ENCODE results near the gene ENGASE.

ENGASE gene

DNA sequence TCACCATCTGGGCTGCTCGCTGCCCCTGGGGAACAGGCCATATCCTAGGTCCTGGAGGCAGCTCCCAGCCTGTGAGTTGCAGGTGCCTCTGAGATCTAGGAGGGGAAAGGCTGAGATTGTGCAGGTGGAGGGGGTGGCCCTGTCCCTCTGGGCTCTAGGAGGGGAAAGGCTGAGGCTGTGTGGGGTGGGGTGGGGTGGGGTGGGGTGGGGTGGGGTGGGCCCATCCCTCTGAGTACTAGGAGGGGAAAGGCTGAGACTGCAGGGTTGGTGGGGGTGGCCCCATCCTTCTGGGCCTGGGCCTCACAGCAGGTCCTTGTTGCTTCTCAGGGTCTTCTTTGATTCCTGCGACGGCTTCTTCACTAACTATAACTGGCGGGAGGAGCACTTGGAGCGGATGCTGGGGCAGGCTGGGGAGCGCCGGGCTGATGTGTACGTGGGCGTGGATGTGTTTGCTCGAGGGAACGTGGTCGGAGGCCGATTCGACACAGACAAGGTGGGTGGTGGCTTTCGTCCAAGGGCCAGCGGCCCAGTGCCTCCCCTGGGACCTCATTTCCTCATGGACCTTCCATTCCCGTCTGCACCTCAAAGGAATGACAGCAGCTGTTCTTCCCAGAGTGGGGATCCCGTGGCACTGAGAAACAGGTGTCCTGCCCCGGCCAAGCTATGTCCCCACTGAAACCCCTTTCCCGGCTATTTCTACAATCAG is 7.1 kb downstream of the ENGASE start:
- Histone ChIP-seq H2AK5ac (ENCODE audit: low read depth, low read length) (peak overlapping the region; percentile 81), H3K27me3 (ENCODE audit: control insufficient read depth in 3 of 3, insufficient read depth in 3 of 3, low read depth in 1 of 3, low read length in 3 of 3) (no peaks in the 10 kb centered on the region), H3K79me1 (ENCODE audit: low read depth, low read length) (peaks cover 8% of the 10 kb centered on the region), H3K9ac (ENCODE audit: low read depth, low read length, poor library complexity) (no peak overlapping the region), H2BK12ac (ENCODE audit: low read length) (no peak overlapping the region), H3K36me3 (replicated peaks in 1 of 2; ENCODE audit: control insufficient read depth in 2 of 2, insufficient read depth in 2 of 2, low read length in 2 of 2) (peaks cover 48 to 52% of the 10 kb centered on the region in 2 donors), H2BK15ac (ENCODE audit: low read length) (no peak overlapping the region), H3K9me3 (replicated peaks in 1 of 2; ENCODE audit: control insufficient read depth in 2 of 2, insufficient read depth in 1 of 2, low read depth in 1 of 2, low read length in 2 of 2) (peaks cover 0 to 8% of the 10 kb centered on the region in 2 donors), H3K18ac (ENCODE audit: low read length) (no peak overlapping the region), H2AFZ (ENCODE audit: low read length) (no peak overlapping the region), H4K91ac (ENCODE audit: low read depth, low read length, poor library complexity) (no peak overlapping the region), H2BK5ac (ENCODE audit: low read length) (no peak overlapping the region), H3K23ac (ENCODE audit: low read depth, low read length, poor library complexity) (no peak overlapping the region), H3K4me2 (ENCODE audit: insufficient read depth, low read length, poor library complexity, severe bottlenecking) (no peak overlapping the region), H4K8ac (ENCODE audit: low read depth, low read length) (no peak overlapping the region), H3K4ac (ENCODE audit: low read length) (no peak overlapping the region), H3K4me3 (ENCODE audit: low read length in 2 of 2) (no peak overlapping the region), H2BK120ac (ENCODE audit: low read depth, low read length) (no peak overlapping the region), H3K27ac (replicated peaks; ENCODE audit: low read length) (no peak overlapping the region), H3K14ac (ENCODE audit: low read length) (no peak overlapping the region), H3K4me1 (ENCODE audit: control insufficient read depth in 2 of 2, insufficient read depth in 1 of 2, low read depth in 1 of 2, low read length in 2 of 2) (no peaks in the 10 kb centered on the region)
- WGBS, 2 donors (ENCODE audit: extremely low coverage in 2 of 2, insufficient read length in 2 of 2, insufficient replicate concordance in 1 of 2) = no CpG with 5 or more reads among the region's 20 CpGs
- no peak for DNase-seq (ENCODE audit: low spot score)

DNA sequence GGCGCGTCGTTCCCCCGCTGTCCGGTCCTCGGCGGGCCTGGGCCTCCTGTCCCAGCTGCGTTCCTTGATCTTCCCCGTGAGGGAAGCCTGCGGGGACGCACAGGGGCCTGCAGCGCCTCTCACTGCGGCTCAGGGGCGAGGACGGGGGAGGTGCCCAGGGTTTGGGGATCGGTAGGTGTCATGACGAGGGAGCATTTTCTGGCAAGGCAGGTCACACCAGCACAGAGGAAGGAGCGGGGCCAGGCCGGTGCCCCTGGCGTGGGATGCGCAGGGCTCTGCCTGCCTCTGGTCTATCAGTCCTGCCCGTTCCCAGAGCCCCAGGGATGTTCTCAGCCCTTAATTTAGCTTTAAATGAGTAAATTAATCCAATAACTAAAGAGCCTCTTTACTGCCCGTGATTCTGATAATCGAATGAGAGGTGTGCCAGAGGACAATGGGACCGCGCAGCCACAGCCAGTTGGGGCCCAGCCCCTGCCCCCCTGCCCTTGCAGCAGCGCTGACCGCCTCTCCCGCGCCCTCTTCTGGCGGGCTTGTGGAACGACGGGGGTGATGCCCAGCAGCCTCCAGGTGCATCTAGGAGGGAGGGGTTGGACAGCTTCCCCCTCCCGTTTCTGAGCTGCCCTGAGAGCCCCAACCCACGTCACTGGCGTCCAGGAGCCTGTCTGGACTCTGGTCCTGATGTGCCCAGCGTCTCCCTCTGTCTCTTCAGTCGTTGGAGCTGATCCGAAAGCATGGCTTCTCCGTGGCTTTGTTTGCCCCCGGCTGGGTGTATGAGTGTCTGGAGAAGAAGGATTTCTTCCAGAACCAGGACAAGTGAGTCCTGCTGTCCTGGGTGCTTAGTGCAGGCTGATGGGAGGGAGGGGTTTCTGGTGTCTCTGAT is 7.9 kb downstream of the ENGASE start:
- Histone ChIP-seq H3K4me1 (ENCODE audit: control insufficient read depth in 2 of 2, insufficient read depth in 1 of 2, low read depth in 1 of 2, low read length in 2 of 2) (no peaks in the 10 kb centered on the region), H3K79me1 (ENCODE audit: low read depth, low read length) (peaks cover 8% of the 10 kb centered on the region), H3K18ac (ENCODE audit: low read length) (peak overlapping the region; percentile 64), H3K4me2 (ENCODE audit: insufficient read depth, low read length, poor library complexity, severe bottlenecking) (no peak overlapping the region), H3K4me3 (ENCODE audit: low read length in 2 of 2) (no peak overlapping the region), H4K91ac (ENCODE audit: low read depth, low read length, poor library complexity) (no peak overlapping the region), H3K23ac (ENCODE audit: low read depth, low read length, poor library complexity) (no peak overlapping the region), H2BK15ac (ENCODE audit: low read length) (no peak overlapping the region), H2AFZ (ENCODE audit: low read length) (no peak overlapping the region), H2AK5ac (ENCODE audit: low read depth, low read length) (peak overlapping the region; percentile 74), H3K9me3 (replicated peaks in 1 of 2; ENCODE audit: control insufficient read depth in 2 of 2, insufficient read depth in 1 of 2, low read depth in 1 of 2, low read length in 2 of 2) (peaks cover 0 to 8% of the 10 kb centered on the region in 2 donors), H3K4ac (ENCODE audit: low read length) (no peak overlapping the region), H3K9ac (ENCODE audit: low read depth, low read length, poor library complexity) (no peak overlapping the region), H3K27ac (replicated peaks; ENCODE audit: low read length) (no peak overlapping the region), H2BK12ac (ENCODE audit: low read length) (no peak overlapping the region), H3K27me3 (ENCODE audit: control insufficient read depth in 3 of 3, insufficient read depth in 3 of 3, low read depth in 1 of 3, low read length in 3 of 3) (no peaks in the 10 kb centered on the region), H3K36me3 (replicated peaks in 1 of 2; ENCODE audit: control insufficient read depth in 2 of 2, insufficient read depth in 2 of 2, low read length in 2 of 2) (peaks cover 48 to 52% of the 10 kb centered on the region in 2 donors), H3K14ac (ENCODE audit: low read length) (no peak overlapping the region), H2BK120ac (ENCODE audit: low read depth, low read length) (peak overlapping the region; percentile 31), H2BK5ac (ENCODE audit: low read length) (peak overlapping the region; percentile 75), H4K8ac (ENCODE audit: low read depth, low read length) (no peak overlapping the region)
- peak; percentile 48 for DNase-seq (ENCODE audit: low spot score)
- WGBS, 2 donors (ENCODE audit: extremely low coverage in 2 of 2, insufficient read length in 2 of 2, insufficient replicate concordance in 1 of 2) = no CpG with 5 or more reads among the region's 41 CpGs

DNA sequence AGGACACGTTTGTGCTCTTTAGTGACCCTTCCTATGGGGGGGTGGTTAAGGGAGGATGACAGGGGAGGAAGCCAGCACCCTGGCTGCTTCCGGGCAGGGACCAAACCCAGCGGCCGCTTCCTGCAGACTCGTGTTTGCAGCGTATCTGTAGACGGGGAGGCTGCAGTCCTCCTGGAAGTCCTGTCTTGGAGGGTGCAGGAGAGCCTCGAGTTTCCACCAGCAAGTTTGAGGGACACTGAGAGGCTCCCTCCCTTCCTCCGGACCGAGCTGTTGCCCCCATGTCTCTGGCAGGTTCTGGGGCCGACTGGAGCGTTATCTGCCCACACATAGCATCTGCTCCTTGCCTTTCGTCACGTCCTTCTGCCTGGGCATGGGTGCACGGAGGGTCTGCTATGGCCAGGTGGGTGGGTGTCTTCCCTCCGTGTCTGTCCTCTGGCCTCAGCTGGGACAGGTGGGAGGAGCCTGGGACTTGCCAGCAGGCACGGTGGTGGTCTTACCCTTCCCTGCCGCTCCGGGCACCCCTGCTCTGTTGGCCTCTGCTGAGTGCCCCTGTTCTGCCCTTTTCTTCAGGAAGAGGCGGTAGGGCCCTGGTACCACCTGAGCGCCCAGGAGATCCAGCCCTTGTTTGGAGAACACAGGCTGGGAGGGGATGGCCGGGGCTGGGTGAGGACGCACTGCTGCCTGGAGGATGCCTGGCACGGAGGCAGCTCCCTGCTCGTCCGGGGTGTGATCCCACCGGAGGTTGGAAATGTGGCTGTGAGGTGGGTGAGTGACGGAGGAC is 8.8 kb downstream of the ENGASE start:
- no CpG with 5 or more reads among the region's 28 CpGs for WGBS, 2 donors (ENCODE audit: extremely low coverage in 2 of 2, insufficient read length in 2 of 2, insufficient replicate concordance in 1 of 2)

More for the DNA sequence above, 8.8 kb downstream of the ENGASE start:
- no peaks in the 10 kb centered on the region for H3K4me1 ChIP-seq (ENCODE audit: control insufficient read depth in 2 of 2, insufficient read depth in 1 of 2, low read depth in 1 of 2, low read length in 2 of 2)
- H3K27ac ChIP-seq (replicated peaks; ENCODE audit: low read length) = no peak overlapping the region
- H2BK15ac ChIP-seq (ENCODE audit: low read length) = no peak overlapping the region
- H3K9me3 ChIP-seq (replicated peaks in 1 of 2; ENCODE audit: control insufficient read depth in 2 of 2, insufficient read depth in 1 of 2, low read depth in 1 of 2, low read length in 2 of 2) = peaks cover 0 to 8% of the 10 kb centered on the region in 2 donors
- H3K18ac ChIP-seq (ENCODE audit: low read length) = peak overlapping the region; percentile 64
- H2BK5ac ChIP-seq (ENCODE audit: low read length) = peak overlapping the region; percentile 75
- no peak overlapping the region for H3K23ac ChIP-seq (ENCODE audit: low read depth, low read length, poor library complexity)
- H2BK120ac ChIP-seq (ENCODE audit: low read depth, low read length) = peak overlapping the region; percentile 31
- H3K79me1 ChIP-seq (ENCODE audit: low read depth, low read length) = peaks cover 8% of the 10 kb centered on the region
- peak overlapping the region; percentile 84 for H3K4ac ChIP-seq (ENCODE audit: low read length)
- no peak overlapping the region for H4K8ac ChIP-seq (ENCODE audit: low read depth, low read length)
- H3K27me3 ChIP-seq (ENCODE audit: control insufficient read depth in 3 of 3, insufficient read depth in 3 of 3, low read depth in 1 of 3, low read length in 3 of 3) = no peaks in the 10 kb centered on the region
- no peak for DNase-seq (ENCODE audit: low spot score)
- H3K4me2 ChIP-seq (ENCODE audit: insufficient read depth, low read length, poor library complexity, severe bottlenecking) = no peak overlapping the region
- no peak overlapping the region for H4K91ac ChIP-seq (ENCODE audit: low read depth, low read length, poor library complexity)
- no peak overlapping the region for H3K4me3 ChIP-seq (ENCODE audit: low read length in 2 of 2)
- no peak overlapping the region for H2AFZ ChIP-seq (ENCODE audit: low read length)
- H3K14ac ChIP-seq (ENCODE audit: low read length) = no peak overlapping the region
- peak overlapping the region; percentile 46 for H2BK12ac ChIP-seq (ENCODE audit: low read length)
- peak overlapping the region; percentile 74 for H2AK5ac ChIP-seq (ENCODE audit: low read depth, low read length)
- no peak overlapping the region for H3K9ac ChIP-seq (ENCODE audit: low read depth, low read length, poor library complexity)
- H3K36me3 ChIP-seq (replicated peaks in 1 of 2; ENCODE audit: control insufficient read depth in 2 of 2, insufficient read depth in 2 of 2, low read length in 2 of 2) = peaks cover 51 to 52% of the 10 kb centered on the region in 2 donors

Data from neuronal stem cell (in vitro differentiated cells).